Activated CD4-positive, alpha-beta T cell treated with anti-CD3 and anti-CD28 coated beads, Interleukin-2, amount 50 U/mL, for 24 hours (primary cell): ENCODE results near the gene SCAMP1.
"Not testable (repeated sequence)": the region's sequence is repeated elsewhere in the genome, so short reads cannot be mapped to it uniquely, and the experiment has no call there.

Experiments used
- DNase-seq, 2 donors: peaks; one replicate each; pipeline ENCODE4 v3.0.0-alpha.2; 2020; ENCODE audit warnings: low read depth in 1 of 2, low spot score in 1 of 2

SCAMP1 gene

DNA sequence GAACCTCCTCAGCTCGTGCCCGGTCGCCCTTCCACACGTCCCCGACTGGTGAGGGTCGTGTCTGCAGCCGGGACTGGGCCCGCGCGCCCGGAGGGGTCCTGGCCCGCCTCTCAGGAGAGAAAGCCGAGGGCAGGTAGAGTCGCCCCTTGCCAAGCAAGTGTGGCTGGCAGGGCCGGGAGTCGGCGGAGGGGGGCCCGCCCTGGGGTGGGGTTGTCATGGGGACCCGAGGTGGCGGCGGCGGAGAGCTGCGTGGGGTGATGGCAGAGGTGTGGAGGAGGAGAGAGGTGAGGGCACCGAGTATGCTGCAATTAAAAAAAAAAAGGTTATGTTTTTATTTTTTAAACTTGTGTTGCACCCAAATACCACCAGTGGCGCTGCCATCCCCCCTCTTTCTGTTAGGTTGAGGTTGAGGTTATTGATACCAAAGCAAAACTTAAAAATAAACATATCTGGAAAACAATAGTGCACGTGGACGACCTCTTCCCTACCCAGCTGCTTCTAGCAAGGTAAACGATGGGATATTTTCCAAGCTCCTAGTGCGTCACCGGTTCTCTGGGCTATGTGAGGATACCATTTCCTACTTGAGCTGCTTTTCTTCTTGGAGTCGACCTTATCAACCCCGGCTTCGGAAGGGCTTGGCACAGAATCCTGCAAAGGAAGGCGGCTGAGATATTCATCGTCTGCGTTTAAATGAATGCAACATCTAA lies 660 bp downstream of the SCAMP1 start:
- peak; percentile 44 to 45 for DNase-seq

DNA sequence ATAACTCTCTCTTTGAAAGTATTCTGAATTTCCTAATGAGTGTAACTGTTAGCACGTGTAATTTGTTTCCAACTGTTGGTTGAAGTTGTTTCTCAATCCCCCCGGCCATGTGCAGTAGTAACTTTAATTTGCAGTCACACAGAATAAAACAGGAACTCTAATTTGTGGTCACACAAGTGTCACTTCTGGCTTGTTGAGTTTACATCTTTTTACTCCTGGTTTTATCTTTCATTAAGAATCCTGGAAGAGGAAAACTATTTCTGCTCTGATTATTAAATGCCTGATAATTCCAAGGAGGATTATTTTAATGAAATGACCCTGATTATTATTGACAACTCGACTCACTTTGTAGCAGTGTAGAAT lies 1.2 kb downstream of the SCAMP1 start:
- no peak for DNase-seq

DNA sequence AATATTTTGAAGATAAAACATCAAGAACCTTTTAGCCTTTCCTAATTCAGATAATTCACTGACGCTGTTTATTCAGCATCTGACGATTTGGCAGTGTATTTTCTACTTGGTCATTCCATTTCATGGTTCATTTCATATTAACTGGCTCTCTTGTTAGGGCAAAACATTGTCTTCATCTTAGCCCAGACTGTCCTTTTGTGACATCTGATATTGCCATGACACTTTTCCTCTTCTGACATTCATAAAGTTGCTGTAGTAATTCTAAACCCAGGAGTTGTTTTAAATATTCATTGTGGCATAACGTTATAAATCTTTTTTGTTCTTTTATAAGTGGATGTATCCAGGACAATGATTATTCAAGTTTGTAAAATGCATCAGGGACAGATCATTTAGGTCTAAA lies 1.8 kb downstream of the SCAMP1 start:
- DNase-seq: no peak

DNA sequence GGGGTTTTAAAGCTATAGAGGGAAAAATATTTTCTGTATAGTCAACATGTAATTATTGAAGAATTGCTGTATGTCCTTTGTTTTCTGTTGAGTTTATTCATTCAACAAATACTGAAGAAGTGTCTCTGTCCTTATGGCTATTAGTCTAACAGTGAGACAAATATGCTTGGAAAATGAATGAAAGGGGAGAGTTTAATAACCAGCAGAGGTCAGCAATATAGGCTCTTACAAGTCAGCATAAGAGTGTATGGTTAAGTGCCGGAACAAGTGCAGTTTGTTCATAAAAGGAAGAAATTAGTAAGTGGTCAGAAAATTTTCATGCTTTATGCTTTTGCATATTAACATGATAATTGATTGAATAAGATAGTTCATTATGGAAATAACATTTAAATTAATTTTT lies 3.6 kb downstream of the SCAMP1 start:
- DNase-seq: no peak

DNA sequence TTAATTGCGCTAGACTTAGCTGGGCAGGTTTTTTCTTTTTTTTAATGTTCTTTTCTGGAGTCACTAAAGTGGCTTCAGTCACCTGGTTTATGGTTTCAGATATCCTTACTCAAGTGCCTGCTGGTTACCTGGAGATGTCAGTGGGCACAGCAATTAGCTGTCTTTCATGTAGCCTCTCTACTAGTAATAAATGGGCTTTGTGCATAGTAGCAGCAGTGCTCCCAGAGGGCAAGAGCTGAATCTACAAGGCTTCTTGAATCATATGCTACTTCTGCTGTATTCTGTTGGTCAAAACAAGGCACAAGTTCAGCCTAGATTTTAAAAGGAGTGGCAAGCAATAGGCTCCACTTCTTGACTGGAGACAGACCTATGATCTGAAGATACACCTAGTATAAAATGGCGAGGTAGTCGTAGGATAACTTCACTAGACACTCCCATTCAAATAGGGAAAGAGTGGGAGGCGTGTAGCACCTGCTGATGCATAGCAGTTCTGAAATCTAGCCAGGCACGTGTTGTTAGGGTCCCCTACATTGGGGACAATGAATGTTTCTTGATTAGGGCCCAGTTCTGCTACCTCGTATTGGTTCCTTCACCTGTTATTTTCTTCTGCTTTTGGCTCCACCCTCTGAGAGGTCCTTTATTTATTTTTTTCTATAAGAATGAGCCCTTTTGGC lies 7.0 kb downstream of the SCAMP1 start:
- no peak for DNase-seq

DNA sequence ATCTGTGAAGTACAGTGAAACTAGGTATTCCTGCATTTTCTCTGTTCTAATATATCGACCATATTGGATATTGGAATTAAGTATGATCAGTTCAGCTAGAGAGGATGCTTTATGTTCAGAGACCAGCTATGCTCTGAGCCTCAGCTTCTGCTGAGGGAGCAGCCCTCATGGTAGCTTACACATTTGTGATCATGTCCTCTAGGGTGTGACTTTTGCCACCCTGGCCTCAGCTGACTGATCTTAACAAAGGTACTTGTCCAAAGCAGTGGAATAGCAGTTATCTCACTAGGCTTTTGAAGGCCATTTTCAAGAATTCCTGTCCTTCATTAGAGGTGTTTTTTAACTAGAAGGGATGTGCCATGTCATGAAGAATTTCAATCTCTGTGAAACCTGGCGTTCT lies 9.3 kb downstream of the SCAMP1 start:
- no peak for DNase-seq

DNA sequence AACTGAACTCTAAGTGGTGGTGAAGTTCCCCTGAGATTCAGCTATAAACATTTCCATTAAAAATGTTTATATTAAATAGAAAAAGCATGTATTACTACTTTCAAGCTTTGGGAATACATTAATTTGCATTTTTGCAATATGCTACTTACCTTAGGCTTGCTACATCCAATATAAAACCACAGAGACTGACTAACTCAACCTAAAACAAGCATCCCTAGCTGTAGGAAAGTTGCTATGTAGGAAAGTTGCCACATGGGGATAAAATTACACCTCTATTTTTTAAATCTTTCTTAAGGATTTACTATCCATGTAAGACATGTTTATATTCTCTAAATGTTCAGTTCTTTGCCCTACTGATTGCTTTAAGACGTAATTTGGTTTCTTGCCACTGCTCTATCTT lies 12.8 kb downstream of the SCAMP1 start:
- DNase-seq: no peak

DNA sequence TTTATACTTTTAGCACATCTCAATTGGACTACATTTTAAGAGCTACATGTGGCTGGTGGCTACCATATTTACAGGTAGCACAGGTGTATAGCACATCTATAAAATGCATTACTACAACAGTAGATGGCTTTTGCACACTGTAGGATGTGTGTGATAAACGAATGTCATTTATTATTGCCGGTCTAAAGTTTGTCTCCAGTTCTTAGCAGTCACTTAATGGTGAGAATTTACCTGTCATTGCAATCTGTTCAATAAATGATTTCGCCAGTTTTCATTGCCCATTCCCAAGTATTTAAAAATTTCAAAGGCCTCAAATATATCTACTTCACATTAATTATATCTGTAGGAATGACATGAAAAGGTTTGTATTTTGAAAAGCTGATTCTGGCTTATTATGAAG lies 15.9 kb downstream of the SCAMP1 start:
- no peak for DNase-seq

DNA sequence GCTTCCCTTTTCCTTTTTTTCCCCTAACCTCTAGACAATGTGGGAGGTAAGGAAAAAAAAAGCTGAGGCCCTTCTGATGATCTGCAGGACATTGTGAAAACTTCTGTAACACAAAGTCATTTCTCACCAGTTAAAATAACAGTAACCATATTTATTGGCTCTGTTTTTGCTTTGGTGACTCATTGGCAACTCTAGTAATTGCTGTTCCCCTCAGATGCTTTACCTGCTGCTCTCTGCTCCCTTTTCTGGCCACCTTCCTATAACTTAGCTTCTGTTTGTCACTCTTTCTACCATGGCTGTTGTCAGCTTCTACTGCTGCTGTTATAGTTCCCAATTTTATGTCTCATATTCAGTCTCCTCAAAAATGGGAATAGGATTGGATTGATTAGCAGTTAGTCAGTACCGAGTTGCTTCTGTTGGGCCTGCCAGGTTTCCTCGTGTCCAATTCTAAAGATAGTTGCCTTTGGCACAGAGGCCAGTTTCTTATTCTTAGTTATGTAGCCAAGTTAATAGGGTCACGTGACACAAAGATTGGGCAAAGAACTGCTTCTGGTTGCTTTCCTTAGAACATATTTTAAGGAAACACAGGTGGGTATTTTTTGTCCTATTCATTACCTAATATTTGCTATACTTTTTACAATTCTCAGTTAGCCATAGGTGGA lies 16.8 kb downstream of the SCAMP1 start:
- no peak for DNase-seq

DNA sequence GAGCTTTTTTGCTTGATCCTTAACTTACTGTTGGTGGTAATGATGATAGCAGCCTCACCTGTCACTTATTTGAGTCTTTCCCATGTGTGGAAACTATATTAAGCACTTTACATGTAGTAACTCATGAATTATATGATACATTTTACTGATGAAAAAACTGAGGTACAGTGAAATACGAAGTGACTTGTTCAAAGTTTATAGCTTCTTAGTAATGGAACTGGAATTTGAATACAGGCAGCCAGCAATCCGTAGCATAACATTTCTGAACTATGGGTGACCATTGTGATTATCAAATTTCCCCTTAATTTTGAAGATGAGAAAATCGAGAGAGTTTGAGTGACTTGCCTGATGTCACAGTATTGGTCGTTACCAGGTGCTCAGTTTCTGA lies 17.3 kb downstream of the SCAMP1 start:
- DNase-seq: no peak

DNA sequence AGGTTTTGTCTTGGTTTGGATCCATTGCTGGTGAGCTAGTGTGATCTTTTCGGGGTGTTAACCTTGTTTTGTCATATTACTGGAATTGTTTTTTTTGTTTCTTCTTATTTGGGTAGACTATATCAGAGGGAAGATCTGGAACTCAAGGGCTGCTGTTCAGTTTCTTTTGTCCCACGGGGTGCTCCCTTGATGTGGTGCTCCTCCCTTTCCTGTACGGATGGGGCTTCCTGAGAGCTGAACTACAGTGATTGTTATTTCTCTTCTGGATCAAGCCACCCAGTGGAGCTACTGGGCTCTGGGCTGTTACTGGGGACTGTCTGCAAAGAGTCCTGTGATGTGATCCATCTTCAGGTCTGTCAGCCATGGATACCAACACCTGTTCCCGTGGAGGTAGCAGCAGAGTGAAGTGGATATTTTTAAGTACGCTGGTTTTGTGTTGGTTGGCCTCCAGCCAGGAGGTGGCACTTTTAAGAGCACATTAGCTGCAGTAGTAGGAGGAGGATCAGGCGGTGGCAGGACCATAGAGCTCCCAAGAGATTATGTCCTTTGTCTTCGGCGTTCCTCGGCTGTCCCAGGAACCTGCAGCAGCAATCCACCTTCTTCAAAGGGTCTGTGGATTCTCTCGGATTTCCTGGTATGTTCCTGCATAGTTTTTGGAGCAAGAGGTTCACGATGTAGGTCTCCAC lies 27.2 kb downstream of the SCAMP1 start:
- no peak for DNase-seq

DNA sequence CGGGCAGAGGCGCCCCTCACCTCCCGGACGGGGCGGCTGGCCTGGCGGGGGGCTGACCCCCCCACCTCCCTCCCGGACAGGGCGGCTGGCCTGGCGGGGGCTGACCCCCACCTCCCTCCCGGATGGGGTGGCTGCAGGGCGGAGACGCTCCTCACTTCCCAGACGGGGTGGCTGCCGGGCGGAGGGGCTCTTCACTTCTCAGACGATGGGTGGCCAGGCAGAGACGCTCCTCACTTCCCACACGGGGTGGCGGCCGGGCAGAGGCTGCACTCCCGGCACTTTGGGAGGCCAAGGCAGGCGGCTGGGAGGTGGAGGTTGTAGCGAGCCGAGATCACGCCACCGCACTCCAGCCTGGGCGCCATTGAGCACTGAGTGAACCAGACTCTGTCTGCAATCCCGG lies 30.9 kb downstream of the SCAMP1 start:
- DNase-seq: not testable (repeated sequence)

DNA sequence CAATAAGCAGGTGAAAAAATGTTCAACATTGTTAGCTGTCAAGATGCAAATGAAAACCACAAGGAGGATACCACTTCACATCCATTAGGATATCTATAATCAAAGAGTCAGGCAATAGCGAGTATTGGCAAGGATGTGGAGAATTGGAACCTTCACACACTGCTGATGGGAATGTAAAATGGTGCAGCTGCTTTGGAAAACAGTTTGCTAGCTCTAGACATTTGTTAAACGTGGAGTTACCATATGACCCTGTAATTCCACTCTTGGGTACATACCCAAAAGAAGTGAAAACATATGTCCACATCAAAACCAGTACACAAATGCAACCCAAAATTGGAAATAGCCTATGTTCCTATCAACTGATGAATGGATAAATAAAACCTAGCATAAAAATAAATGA lies 37.4 kb downstream of the SCAMP1 start:
- DNase-seq: no peak

DNA sequence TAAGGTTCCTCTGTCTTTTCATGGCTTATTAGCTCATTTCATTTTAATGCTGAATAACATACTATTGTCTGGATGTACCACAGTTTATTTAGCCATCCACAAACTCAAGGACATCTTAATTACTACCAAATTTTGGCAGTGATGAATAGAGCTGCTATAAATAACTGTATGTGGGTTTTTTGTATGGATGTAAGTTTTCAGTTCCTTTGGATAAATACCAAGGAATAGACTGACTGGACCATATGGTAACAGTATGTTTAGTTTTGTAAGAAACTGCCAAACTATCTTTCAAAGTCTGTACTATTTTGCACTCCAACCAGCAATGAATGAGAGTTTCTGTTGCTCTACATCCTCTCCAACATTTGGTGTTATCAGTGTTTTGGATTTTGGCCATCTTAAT lies 38.7 kb downstream of the SCAMP1 start:
- DNase-seq: no peak

DNA sequence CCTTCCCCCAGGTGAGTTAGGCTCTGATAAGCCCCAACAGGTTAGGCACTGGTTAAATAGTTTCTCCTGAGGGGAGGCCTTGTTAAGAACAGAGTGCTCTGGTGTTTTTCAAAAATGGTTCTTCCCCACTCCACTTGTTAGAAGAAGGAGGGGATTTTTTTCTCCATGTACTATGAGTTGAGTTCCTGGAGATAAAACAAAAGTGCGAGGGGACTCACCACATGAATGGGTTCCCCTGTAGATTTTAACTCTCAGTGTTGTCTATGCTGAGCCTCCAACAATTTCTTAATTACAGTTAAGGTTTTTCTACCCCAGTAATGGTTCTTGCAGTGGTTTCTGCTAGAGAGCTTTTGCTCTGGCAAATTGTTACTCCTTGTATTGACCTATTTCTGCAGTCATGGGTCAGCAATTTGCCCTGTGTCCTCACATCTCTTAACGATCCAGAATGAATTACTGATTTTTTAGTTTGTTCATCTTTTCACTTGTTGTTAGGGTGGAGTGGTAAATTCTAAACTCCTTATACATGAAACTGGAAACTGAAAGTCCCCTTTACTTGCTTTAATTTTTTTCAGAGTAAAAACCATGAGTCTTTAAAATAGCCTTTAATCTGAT lies 44.4 kb downstream of the SCAMP1 start:
- DNase-seq: no peak

DNA sequence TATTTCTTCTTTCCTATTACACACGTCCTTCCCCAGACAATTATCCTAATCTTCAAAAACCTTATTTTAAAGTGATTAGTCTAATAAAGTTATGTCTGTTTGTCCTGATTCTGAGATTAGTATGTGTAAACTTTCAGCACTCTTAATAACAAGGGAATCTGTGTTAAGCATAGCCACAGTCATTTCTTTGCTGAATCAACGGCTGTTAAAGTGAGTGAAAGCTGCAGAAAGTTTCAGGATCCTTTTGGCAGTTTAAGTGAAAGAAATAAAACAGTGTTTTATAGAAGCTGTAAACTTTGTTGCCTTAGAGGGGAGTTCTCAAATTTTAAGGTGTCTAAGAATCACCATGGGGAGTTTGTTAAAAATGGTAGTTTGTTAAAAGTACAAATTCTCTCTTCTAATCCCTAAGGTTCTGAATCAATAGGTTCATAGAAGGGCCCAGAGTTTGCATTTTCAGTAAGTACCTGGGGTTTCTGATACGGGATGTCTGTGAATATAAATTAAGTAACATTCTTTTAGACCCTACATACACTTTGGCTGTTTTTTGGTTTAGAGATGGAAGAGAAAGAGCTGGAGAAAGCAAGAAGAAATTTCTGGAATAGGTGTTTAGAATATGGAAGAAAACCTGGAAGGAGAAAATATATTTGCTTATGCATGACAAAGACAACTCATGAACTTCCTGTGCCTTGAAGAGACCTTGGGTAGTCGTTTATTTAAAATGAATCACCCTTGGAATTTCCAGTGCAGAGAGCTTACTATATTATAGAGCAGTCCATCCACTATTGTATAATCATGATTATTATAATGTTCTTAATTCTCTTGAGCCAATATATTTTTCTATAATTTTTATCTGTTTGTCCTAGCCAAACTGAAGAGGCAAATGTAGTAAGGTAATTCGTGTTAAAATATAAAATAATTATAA lies 45.7 kb downstream of the SCAMP1 start:
- no peak for DNase-seq

DNA sequence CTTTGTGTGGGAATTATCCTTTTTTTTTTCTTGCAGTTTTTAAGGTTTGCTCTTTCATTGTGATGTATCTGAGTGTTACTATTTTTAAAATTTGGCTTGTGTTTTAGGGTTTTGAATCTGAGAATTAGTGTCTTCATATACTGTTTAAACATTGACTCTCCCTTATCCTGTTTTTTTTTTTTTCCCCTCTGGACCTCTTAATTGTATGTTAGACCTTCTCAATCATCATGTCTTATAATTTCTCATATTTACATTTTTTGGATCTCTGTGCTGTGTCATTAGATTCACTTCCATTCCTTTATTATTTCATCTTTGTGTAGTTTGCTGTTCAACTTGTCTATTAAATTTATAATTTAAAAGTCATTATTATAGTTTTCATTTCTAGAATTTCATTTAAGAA lies 47.0 kb downstream of the SCAMP1 start:
- DNase-seq: no peak

DNA sequence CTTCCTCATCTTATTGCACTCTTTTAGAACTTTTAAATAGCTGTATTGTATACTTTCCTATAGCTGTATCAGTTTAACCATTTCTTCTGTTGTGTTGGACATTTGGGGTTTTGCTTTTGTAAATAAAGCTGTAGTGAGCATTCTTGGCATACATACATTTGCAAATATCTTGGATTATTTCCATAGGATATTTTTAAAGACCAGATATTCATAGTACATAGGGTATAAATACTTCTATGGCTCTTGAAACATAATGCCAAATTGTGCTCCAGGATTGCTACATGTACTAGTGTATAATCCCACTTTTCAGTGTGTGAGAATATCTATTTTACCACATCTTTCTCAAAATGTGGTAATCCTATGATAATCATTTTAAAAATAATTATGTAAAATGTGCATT lies 51.2 kb downstream of the SCAMP1 start:
- no peak for DNase-seq

DNA sequence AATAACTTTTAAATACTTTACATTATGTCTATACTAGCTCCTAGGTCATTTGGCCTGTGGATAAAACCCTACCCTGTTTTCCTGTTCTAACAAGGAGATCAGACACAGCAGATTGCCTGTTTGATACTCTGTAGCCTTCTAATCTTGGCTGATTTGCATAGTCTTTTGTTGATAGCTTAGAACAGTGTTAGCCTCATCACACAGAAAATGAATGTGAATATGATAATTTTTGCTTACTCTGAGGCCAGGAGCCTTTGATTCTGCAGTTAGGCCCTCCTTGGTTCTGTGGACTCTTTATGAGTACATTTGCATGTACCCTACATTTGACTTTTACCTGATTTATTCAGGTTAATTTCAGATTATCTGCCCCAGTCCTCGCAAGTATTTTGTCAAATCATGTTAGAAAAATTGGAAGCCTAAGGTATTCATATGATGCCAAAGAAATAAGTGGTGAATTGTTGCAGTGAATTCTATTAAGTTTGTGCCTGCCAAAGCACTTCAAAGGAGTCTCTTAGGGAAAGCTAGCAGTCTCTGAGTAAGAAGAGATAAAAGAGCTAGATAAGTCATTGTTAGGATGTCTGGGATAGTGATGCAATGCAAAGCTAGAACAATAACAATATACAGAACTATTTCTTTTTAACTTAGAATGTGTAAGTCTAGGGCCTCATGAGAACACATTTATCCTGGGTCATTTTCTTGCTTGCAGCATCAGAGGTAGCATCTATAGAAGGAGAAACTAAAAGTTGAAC lies 56.4 kb downstream of the SCAMP1 start:
- DNase-seq: no peak

DNA sequence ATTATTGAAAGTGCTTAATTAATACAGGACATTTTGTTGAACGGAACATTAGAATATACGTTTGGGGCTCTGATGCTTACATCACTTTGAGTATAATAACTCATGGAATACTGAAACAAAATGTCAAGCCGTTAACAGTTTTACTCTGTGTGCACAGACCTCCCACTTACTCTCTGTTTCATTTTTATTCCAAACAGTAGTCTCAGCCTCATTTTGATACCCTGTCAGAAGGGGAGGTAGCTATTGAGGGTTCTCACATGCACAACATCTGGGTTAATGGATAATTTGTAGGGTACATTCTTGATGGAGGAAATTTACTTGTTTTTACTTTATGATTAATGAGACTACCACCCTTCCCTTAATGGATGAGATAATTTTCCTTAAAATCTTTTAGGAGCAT lies 59.0 kb downstream of the SCAMP1 start:
- DNase-seq: no peak
